NCI-H146 treated with DMSO at 0.1 percent for 48 hours (cell line): ENCODE measurements around the gene PIK3C2B.

Source experiments
- DNase-seq: peaks from one replicate; lab custom pipeline; 2025; ENCODE audit not compliant: unreplicated experiment; lab: John Stamatoyannopoulos, UW

Gene PIK3C2B

GRCh38 chr1:204445860-204446412 is 48.7 kb downstream of the PIK3C2B start:
- DNase-seq, result peak; percentile 17
